ENCODE results near the gene EPB41L1.

Gene EPB41L1

DNA sequence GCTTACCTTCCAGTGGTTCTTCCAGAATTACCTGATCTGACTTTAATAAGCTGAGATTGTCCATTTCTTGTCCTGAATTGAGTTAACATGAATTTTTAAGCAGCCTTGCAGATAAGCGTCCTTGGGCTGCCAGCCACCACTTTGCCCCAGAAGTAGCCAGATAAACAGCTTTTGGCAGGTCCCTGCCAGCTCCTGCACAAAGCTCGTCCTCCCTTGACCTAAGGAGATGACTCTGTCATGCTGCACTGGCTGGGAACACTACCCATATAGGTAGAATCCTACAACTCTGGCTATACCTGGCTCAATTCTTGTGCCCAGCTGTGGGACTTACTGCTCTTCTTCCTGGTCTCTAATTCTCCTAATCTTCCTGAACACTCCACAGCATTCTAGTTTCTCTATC, 42.1 kb downstream of the EPB41L1 start:
- DNase-seq (ENCODE audit: low spot score), result no peak

DNA sequence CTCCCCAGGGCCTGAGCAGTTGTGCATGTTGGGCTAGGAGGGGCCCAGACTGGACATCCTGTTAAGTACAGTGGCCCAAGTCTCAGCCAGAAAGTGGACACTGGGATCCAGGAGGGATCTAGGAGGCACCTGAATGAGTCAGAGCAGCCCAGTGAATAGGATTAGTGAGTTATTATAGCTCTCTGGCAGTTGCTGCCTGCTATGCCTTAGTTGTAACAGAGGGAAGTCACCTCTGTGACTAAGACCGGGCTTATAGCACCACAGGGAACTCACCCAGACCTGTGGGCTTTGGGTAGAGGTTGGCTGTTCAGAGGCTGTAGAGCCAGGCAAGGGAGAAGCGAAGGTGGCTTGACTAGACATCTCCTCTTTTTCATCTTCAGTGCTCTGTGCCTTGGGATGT, 42.7 kb downstream of the EPB41L1 start:
- no peak for DNase-seq (ENCODE audit: low spot score)

DNA sequence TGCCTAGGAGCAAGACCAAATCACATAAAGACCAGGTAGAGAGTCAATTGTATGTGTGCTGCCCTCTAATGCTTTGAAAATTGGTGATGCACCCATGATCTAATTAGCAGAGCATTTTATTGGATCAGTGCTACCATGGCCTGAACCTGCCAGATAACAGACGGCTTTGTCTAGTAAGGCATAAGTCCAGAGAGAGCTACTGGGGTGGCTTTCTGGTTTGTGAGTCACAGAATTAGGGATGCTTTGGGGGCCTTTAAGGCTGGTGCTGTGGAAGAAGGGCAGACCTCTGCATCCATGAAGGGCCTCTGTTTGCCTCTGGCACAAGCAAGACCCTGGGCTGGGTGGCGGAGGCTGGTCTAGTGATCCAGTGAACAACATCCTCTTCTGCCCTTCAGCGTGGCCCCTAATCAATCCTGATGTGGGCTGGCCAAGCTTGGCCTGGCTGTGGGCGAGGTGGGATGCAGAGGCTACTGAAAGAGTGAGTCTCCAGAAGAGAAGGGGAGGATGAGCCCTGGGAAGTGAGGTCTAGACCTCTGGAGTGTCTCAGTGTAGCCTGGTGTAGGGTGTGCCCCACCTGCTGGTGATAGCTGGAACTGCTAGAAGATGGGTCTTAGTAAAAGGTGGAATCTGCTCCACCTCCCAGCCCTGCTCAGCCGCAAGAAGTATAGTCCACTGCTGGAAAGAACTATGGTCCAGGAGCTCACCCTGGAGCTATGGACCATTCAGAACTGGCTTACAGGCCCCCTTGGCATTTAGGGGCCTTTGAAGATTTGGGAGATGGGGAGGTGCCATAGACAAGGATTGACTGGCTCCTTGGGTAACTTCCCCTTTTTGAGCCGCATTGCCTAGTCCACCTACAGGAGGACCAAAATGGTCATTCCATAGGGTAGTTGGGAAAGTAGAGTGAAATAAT, 45.1 kb downstream of the EPB41L1 start:
- DNase-seq (ENCODE audit: low spot score), result peak; percentile 67

DNA sequence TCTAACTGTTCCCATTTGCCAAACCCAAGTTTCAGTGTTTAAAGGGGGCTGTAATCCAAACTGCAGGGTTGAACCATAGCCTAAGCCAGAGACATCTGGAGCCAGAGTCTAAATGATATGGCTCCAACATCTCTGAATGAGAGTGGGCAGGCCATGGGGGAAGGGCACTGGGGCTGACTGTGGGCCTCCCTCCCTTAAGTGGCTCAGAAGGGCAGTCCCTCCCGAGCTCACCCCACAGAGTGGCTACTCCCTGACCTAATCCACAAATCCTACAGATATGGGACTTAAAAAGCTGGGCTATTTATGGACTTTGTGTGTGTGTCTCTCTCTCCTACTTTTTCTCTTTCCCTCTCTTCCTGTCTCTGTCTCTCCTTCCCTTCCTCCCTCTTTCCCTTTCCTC, 45.9 kb downstream of the EPB41L1 start:
- DNase-seq (ENCODE audit: low spot score), result no peak

DNA sequence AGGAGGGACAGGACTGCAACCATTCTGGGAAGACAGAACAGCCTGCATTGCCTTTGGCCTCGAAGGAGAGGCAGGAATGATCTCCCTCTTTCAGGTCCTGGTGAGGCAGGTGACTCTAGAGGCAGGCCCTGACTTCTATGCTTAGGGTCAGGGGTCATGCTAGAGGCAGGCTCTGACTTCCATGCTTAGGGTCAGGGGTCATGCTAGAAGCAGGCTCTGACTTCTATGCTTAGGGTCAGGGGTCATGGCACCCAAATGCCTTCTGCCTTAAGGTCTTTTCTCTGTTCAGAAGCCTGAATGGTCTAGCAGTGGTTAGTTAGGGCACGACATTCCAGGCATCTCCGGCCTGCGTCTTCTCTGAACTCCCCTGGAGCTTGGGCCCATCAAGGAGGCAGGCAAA, 46.7 kb downstream of the EPB41L1 start:
- DNase-seq (ENCODE audit: low spot score), result no peak

DNA sequence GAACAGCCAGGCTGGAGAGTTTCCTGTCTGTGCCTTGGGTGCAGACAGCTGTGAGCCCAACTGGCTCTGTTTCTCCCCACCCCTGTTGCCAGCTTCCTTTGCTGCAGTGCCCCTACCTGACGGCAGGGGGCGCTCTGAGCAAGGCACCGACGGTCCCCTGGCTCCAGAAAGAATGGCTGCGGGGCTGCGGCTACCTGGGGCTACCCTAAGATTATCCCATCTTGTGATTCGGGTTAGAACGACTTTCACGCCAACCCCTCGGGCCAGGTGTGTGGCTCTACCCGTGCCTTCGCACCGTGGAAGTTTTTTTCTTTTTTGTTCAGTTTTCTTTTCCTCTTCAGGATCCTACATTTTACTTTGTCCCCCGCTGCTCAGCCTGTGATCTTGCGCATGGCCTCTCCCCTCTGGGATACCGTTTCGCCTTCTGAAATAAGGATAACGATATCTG, 48.4 kb downstream of the EPB41L1 start:
- peak; percentile 71 for DNase-seq (ENCODE audit: low spot score)

DNA sequence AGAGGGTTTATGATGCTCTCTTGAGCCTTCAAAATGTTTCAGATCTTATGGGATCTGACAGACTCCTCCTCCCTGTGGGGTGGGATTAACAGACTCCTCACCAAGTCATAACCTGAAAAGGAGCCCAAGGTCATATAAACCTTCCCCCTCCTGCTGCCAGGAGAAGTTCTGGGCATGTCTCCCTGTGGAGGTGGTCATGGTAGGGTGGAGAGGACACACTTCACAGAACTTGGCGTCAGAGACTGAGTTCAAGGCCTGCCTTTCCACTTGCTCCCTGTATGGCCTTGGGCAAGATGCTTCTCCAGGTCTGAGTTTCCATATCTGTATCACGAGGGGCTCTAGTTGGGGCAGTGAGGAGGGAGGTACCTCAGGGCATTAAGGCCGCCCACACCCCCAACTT, 49.3 kb downstream of the EPB41L1 start:
- DNase-seq (ENCODE audit: low spot score), result no peak

DNA sequence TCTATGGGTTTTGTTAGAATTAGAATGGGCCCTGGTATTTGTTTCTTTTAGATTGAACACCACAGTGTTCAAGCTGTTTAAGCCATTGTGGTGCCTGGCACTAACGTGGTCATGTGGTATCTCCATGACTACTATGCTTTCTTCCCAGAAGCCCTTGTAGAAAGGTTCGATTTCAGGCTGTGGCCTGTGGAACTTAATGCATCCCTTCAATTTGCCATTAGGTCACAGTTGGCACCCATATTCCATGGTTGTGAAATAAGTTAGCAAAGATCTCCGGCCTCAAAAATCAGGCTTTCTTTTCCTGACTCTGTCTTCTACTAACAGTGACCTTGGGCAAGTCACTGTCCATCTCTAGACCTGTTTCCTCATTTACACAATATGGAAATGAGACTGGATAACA, 50.5 kb downstream of the EPB41L1 start:
- DNase-seq (ENCODE audit: low spot score), result no peak

DNA sequence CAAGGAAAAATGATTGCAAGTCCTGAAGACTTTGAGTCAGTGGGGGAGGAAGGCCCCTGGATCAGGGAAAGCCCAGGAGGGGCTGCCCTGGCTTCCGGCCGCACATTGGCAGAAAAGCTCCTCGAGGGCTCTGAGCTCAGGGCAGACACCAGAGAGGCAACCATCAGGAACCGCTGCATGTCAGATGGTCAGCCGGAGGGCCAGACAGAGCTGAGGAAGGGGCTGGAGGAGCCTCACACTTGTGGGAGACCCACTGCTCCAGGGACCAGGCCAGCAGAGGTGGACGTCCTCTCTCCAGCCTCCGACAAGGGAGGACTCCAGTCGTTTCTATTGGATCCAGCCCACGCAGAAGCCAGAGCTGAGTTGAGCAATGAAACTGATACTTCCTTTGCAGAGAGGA, 51.5 kb downstream of the EPB41L1 start:
- DNase-seq (ENCODE audit: low spot score), result no peak

DNA sequence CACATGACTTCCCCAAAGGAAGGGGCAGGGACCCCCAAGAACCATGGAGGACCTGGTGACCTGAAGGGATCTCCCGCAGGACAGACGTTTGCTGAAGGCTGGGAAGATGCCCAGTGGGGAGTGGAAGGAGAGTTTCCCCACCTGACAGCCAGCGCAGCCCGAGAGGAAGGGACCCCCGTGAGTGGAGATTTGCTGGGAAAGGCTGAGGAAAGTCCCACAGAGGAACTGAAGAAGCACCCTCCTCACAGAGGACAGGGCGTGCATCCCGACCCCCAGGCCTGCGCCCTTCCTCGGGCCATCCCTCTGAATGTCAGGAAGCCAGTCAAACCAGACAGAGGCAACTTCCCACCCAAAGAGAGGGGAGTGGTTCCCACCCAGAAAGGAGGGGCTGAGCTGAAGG, 52.1 kb downstream of the EPB41L1 start:
- no peak for DNase-seq (ENCODE audit: low spot score)

DNA sequence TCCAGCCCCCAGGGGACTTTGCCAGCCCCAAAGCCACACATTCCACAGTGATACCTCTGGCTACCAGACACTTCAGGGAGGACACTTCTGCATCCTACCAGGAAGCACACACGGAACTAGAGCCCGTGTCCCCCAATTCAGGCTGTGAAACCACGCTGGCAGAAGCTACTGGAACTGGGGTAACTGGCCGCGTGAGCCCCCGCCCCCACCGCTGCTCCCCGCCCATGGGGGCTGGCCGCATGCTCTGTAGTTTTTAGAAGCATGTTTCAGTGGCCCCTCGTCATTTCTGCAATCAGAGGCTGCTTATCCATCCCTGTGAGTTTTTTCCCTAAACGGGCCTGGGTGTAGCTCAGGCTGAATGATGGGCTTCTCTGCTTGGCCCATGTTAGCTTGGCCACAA, 53.1 kb downstream of the EPB41L1 start:
- DNase-seq (ENCODE audit: low spot score), result no peak

DNA sequence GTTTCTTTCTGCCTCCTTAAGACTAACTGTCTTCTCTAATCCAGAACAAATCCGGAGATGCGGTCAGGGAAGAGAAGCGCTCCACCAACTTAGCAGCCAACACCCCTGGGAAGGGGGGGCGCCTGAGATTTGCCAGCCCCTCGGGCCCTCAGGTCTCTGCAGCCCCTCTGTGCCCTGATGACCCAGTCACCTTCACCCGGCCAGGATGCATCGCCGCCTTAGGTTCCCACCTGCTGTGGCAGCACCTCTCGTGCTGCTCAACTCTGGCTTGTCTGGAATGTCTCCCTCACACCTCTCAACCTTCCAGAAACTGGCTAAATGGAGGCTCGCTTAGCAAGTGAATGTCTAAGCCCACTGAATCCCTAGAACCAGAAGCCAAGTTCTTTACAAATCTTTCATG, 53.7 kb downstream of the EPB41L1 start:
- DNase-seq (ENCODE audit: low spot score), result no peak

DNA sequence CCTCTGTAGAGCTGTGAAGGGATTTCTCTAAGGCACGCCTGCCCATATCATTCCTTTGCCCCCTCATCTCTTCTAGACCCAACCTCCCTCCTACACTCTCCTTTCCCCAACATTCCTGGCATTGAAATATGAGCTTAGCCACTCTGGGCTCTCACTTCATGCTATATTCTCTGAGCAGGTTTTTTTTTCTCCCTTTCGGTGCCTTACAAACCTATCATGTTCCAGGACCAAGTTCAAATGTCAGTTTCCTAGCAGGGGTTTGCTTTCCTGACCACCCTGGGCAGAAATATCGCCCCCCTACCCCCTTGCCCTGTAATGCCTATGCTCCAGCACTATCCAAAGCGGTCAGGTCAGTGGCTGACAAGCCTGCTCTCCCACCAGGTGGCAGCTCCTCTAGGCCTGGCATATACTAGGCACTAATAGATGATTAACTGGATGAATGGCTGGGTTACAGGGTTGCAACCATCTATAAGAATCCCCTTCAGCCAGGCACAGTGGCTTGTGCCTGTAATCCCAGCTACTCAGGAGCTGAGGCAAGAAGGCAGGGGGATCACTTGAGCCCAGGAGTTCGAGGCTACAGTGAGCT, 56.0 kb downstream of the EPB41L1 start:
- no peak for DNase-seq (ENCODE audit: low spot score)

DNA sequence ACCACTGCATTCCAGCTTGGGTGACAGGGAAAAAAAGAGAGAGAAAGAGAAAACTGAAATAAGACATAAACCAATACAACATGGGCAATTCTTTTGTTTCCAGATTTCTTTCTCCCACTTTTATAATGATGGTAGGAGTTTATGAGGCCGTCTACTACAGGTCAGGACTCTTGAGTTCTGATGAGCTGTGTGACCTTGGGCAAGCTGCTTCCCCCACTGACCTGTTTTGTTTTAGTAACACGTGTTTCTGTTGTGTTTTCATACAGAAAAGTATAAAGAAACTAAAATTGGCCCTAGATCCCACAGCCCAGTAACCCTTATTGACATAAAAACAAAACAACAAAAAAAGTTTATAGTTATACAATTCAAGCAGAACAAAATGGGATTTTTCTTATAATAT, 58.8 kb downstream of the EPB41L1 start:
- no peak for DNase-seq (ENCODE audit: low spot score)

DNA sequence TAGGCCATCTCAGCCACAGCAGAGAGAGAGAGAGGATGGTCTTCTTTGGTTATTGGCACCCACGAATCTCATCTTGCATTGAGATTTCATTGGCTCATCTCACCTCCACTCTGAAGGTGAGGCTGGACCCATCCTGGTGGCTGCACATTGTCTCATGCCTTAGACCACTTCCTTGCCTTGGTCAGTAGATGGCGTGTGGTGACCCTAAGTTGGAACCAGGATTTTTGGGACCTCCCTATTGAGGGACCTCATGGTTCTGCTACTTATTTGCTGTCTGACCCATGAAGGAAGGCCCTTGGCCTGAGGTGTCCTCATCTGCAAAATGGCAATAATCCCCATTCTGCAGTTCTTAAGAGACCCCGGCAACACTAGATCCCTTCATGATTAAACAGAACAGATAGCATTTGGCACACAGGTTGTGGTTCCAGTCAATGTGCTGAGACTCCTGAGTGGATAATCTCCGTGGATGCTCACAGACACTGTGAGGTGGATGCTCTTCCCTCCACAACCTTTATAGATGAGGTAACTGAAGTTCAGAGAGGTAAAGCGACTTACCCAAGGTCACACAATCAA, 60.2 kb downstream of the EPB41L1 start:
- no peak for DNase-seq (ENCODE audit: low spot score)

DNA sequence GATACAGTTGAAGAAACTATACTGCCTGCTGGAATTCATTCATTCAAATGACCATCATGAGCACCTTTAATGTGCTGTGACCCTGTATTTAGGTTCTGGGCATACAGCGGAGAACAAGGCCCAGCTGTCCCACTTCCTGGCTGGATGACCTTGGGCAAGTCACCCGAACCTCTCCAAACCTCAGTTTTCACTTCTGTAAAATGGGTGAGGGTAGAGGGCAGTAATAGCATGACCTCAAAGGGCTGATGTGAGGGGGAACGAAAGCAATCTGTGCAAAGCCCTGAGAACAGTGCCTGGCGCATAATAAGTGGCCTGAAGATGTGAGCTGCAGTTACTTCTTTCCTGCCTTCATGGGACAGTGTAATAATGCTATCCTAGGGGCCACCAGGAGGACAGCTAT, 61.2 kb downstream of the EPB41L1 start:
- DNase-seq (ENCODE audit: low spot score), result no peak

DNA sequence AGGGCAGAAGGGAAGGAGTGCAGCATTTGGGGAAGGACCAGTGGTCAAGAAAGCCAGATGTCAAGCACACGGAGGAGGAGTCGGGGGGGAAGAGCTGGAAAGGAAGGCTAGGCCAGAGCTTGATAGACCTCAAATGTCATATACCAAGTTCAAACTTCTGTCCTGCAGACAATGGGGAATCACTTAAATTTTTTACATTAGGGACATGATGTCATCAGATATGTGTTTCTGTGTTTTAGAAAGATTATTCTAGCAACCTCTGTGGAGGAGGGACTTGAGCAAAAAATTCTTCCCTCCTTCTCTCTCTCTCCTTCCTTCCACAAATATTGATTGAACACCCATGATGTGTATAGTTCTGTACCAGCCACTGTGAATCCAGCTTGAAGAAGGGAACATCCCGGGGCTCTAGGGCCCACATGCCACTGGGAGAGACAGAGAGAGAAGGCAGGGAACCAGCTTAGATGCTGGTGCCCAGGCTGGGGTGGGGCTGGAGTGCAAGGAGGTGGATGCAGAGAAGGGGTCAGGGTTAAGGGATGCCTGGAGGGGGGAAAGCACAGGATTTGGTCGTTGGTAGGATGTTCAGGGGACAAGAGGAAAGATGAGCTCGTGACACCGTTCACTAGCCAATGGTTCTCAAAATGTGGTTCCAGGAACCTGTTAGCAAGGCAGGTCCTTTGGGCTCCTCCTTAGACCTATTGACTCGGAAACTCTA, 61.9 kb downstream of the EPB41L1 start:
- no peak for DNase-seq (ENCODE audit: low spot score)

DNA sequence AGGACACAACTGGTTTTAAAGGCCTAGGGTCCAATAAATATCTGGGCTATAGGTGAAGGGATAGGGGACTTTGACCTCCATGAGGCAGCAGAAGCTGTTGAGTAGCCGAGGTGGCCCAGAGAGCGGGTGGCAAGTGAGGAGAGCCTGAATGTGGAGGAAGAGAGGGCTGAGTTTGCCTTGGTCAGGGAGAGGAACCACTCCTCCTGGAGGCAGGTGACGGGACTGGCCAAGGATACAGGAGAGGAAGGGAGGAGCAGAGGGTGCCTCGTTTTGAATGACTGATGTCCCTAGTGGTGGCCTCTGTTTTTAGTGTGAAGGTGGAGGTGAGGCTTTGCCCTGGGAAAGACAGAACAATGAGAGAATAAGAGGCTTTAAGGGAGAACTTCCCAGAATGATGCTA, 62.7 kb downstream of the EPB41L1 start:
- no peak for DNase-seq (ENCODE audit: low spot score)

DNA sequence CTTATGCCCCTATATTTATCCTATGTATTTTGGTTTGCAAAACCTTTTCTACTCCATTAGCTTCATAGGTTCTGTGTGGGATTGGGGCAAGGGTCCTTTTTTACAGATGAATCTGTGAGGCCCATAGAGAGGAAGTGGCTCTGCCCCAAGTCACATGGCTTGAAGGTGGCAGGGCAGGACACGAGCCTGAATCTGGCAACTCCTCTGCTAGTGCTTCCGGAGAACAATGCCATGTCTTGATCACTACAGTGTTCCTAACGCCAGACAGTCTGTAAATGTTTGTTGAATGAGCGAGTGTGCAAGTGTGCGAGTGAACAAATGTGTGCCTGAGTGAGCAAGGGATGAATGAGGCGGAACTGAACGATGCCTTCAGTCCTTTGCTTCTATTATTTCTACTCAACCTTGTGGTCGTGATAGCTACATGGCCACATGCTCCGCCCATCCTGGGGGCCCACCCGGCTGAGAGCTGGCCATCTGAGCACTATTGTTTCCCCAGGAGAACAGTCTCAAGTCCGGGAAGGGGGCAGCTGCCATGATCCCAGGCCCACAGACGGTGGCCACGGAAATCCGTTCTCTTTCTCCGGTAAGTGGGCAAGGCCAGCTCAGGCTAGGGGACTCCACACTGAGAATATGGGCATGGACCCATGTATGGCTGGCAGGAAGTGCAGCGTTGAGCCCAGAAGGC, 64.0 kb downstream of the EPB41L1 start:
- no peak for DNase-seq (ENCODE audit: low spot score)

DNA sequence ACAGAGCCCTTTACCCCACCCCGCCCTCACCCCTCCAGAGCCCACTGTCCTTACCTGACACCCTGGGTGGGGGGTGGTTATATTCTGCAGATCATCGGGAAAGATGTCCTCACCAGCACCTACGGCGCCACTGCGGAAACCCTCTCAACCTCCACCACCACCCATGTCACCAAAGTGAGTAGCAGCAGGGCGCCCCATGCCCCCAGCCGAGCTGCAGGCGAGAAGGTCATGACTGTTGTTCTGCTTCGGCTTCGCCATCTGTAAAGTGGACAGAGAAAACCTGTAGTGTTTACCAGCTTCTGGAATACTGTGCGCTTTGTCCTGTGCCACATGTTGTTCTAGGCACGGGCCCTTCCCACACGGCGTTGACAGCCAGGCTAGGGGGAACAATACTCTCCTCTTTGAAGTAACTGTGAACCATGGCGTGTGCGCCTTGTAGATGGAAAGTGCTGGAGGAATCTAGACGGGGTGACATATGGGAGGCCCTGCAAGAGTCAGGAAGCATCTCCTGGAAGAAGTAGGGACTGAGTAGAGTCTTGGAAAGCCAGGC, 65.2 kb downstream of the EPB41L1 start:
- DNase-seq (ENCODE audit: low spot score), result no peak

DNA sequence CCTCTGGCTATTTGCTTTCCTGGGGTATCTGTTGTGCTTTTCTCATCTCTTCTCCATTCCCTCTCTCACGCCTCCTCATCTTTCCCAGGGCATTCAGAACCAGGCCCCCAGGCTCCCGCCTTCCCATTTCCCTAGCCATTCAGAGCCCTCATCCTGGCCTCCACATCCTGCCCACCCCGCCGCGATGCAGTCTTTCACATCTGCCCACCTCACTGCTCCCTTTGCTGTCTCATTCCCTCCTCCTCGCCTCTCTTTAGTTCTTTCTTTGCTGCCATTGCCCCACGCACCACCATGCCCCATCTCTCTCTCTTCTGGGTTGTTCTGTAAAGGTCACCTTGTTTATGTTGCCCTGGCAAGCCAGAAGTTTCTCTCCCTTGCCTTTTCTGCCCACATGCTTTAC, 71.1 kb downstream of the EPB41L1 start:
- no peak for DNase-seq (ENCODE audit: low spot score)

DNA sequence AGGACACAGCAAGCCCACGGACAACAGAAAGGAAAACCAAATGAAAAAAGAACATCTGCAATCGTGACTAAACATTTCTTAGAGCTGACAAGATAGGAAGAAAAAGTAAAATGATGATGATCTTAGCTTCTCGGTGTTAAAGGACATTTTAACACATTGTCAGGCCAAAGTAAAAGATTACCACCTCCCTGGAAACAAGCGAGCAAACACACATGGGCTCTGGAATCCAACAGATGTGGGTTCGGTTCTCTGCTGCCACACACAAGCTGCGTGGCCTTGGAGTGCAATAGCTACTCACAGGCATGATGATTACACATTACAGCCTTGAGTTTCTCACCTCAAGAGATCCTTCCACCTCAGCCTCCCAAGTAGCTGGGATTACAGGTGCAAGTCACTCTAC, 74.2 kb downstream of the EPB41L1 start:
- DNase-seq (ENCODE audit: low spot score), result no peak

Measured in hematopoietic multipotent progenitor cell treated with erythropoietin and hydrocortisone succinate and interleukin-3 and kit ligand, for 17 days (in vitro differentiated cells).